Measurements from ENCODE around the gene PLA2G15. TPM values are rescaled to one million over a fixed set of nuclear protein-coding genes. Genes with fewer than 3 reads are reported as not detected.

PLA2G15 gene
- total RNA-seq, 1 donor from 2014 or later, result 13.6 TPM

DNA sequence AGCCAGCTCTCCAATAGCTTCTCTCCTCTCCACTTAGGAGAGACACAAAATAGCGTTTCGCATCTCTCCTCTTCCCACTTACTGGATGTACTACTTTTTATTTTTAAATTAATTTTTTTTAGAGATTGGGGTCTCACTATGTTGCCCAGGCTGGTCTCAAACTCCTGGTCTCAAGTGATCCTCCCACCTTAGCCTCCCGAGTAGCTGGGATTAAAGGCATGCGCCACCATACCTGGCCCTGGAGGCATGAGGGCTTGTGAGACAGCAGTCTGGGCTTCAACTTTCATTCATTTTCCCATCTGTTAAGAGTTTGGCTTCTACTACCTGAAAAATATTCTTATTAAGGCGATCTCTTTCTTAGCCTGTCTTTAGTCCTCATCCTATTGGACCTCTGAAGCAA lies 47.3 kb downstream of the PLA2G15 start:
- Mint-ChIP-seq H3K4me3 (no peak overlapping the region), H3K27me3 (ENCODE audit: low read depth) (no peaks in the 10 kb centered on the region), H3K9me3 (no peaks in the 10 kb centered on the region), H3K36me3 (ENCODE audit: low read depth) (peaks cover 6% of the 10 kb centered on the region), H3K27ac (ENCODE audit: unreplicated experiment) (no peak overlapping the region), H3K4me1 (no peaks in the 10 kb centered on the region)
- TF ChIP-seq, protein P1, sequence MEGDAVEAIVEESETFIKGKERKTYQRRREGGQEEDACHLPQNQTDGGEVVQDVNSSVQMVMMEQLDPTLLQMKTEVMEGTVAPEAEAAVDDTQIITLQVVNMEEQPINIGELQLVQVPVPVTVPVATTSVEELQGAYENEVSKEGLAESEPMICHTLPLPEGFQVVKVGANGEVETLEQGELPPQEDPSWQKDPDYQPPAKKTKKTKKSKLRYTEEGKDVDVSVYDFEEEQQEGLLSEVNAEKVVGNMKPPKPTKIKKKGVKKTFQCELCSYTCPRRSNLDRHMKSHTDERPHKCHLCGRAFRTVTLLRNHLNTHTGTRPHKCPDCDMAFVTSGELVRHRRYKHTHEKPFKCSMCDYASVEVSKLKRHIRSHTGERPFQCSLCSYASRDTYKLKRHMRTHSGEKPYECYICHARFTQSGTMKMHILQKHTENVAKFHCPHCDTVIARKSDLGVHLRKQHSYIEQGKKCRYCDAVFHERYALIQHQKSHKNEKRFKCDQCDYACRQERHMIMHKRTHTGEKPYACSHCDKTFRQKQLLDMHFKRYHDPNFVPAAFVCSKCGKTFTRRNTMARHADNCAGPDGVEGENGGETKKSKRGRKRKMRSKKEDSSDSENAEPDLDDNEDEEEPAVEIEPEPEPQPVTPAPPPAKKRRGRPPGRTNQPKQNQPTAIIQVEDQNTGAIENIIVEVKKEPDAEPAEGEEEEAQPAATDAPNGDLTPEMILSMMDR (conservative IDR thresholded peaks at IDR 0.05), result no peak
- DNase-seq (ENCODE audit: low read depth, low spot score), result no peak

- Mint-ChIP-seq H3K27ac (ENCODE audit: unreplicated experiment) (no peak overlapping the region), H3K27me3 (ENCODE audit: low read depth) (no peaks in the 10 kb centered on the region), H3K36me3 (ENCODE audit: low read depth) (no peaks in the 10 kb centered on the region), H3K4me3 (no peak overlapping the region), H3K4me1 (no peaks in the 10 kb centered on the region), H3K9me3 (no peaks in the 10 kb centered on the region)
- no peak for DNase-seq (ENCODE audit: low read depth, low spot score)
- TF ChIP-seq, protein P1 (conservative IDR thresholded peaks at IDR 0.05), result no peak
Observed at GRCh38 chr16:68296291-68296690, 51.1 kb downstream of the PLA2G15 start.

DNA sequence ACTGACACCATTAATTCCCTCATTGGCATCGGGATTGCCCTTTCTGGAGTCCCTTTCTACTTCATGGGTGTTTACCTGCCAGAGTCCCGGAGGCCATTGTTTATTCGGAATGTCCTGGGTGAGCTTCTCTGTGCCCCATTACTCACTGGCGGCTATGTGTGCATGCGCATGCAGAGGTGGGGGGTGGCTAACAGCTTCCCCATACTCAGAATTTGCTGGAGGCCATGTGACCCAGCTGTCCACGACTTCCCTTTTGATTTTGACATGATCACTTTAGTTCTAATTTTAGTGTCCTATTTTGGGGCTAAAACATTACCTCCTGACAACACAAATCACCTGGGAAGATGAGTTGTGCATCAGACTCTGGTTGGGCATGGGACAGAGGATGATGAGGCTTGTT lies 51.5 kb downstream of the PLA2G15 start:
- H3K9me3 Mint-ChIP-seq, result no peaks in the 10 kb centered on the region
- TF ChIP-seq, protein P1 (conservative IDR thresholded peaks at IDR 0.05), result no peak
- no peaks in the 10 kb centered on the region for H3K36me3 Mint-ChIP-seq (ENCODE audit: low read depth)
- no peak for DNase-seq (ENCODE audit: low read depth, low spot score)
- no peaks in the 10 kb centered on the region for H3K27me3 Mint-ChIP-seq (ENCODE audit: low read depth)
- no peak overlapping the region for H3K4me3 Mint-ChIP-seq
- no peaks in the 10 kb centered on the region for H3K4me1 Mint-ChIP-seq
- H3K27ac Mint-ChIP-seq (ENCODE audit: unreplicated experiment), result no peak overlapping the region

GRCh38 chr16:68297908-68298307 lies 52.7 kb downstream of the PLA2G15 start:
- H3K4me1 Mint-ChIP-seq, result no peaks in the 10 kb centered on the region
- no peak for DNase-seq (ENCODE audit: low read depth, low spot score)
- no peaks in the 10 kb centered on the region for H3K9me3 Mint-ChIP-seq
- H3K36me3 Mint-ChIP-seq (ENCODE audit: low read depth), result peaks cover 5% of the 10 kb centered on the region
- TF ChIP-seq, protein P1 (conservative IDR thresholded peaks at IDR 0.05), result no peak
- no peaks in the 10 kb centered on the region for H3K27me3 Mint-ChIP-seq (ENCODE audit: low read depth)
- H3K4me3 Mint-ChIP-seq, result no peak overlapping the region
- H3K27ac Mint-ChIP-seq (ENCODE audit: unreplicated experiment), result peak overlapping the region; percentile 19

DNA sequence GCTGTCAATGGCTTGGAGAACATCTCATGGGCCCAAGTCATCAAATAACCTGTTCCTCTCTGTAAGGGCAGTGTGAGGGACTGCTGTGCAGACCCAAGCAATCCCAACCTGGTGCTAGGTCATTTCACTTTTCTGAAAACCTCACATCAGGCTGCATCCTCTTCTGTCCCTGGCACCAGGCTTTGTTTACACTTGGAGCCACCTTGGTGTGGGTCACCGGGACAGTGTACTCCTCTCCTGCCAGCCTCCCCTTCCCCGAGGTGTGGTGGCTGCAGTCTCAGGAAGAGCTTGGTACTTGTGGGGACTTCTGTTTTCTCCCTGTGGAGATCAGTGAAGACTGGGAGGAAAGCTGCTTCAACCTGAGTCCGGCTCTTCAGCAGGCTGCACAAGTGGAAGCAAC lies 53.1 kb downstream of the PLA2G15 start:
- peaks cover 5% of the 10 kb centered on the region for H3K36me3 Mint-ChIP-seq (ENCODE audit: low read depth)
- no peak for DNase-seq (ENCODE audit: low read depth, low spot score)
- H3K9me3 Mint-ChIP-seq, result no peaks in the 10 kb centered on the region
- H3K4me3 Mint-ChIP-seq, result no peak overlapping the region
- H3K27ac Mint-ChIP-seq (ENCODE audit: unreplicated experiment), result peak overlapping the region; percentile 19
- TF ChIP-seq, protein P1 (conservative IDR thresholded peaks at IDR 0.05), result no peak
- H3K27me3 Mint-ChIP-seq (ENCODE audit: low read depth), result no peaks in the 10 kb centered on the region
- H3K4me1 Mint-ChIP-seq, result no peaks in the 10 kb centered on the region

Measured in neural crest cell (in vitro differentiated cells).